ENCODE data around the gene CENPV. TPM values are rescaled to one million over a fixed set of nuclear protein-coding genes. Genes with fewer than 3 reads are reported as not detected.

Gene CENPV
- total and polyA plus RNA-seq, 2 of the 13 experiments (the other 11 are each of a cell fraction or from before 2014, with no cell fraction given): 193 to 292 TPM

- ChIA-PET POLR2A (interaction anchor here (1.1 to 5.1 kb wide), 8 partner anchors 9 to 53 kb away, joined by 5 to 23 read pairs (median 10); partner anchors contain the start of genes CENPV and UBB), CTCF (ENCODE audit: low intra/inter-chr PET ratio, low total read pairs) (no interaction called here)
Measured at GRCh38 chr17:16339402-16339801, 13.9 kb downstream of the CENPV start.

More at GRCh38 chr17:16339402-16339801, 13.9 kb downstream of the CENPV start:
- H3K4me1 ChIP-seq (ENCODE audit: insufficient read depth, low read length): no peaks in the 10 kb centered on the region
- no peak overlapping the region for H2AFZ ChIP-seq (ENCODE audit: low read length)
- H3K36me3 ChIP-seq (replicated peaks in 1 of 2; ENCODE audit: control insufficient read depth in 1 of 2, insufficient read depth in 2 of 2, low read length in 2 of 2): peaks cover 9 to 19% of the 10 kb centered on the region in 2 experiments; a peak in 3 of 5 replicates
- no peaks in the 10 kb centered on the region for H3K9me3 ChIP-seq (ENCODE audit: low read length)
- no peaks in the 10 kb centered on the region for H3K27me3 ChIP-seq (ENCODE audit: control insufficient read depth in 1 of 2, insufficient read depth in 2 of 2, low read length in 2 of 2)
- intact Hi-C loops (cut with micrococcal nuclease; ENCODE audit: unreplicated experiment): no loop called here
- no peak overlapping the region for H3K4me3 ChIP-seq (replicated peaks in 1 of 3; ENCODE audit: insufficient read depth in 1 of 3, low read depth in 2 of 3, low read length in 3 of 3)
- no peak for DNase-seq (ENCODE audit: low spot score)
- TF ChIP-seq ZNF609 (CRISPR knock-in tag; IDR thresholded peaks at IDR 0.05; ENCODE audit: borderline replicate concordance): no peak
- peak; percentile 81 for TF ChIP-seq ZNF121 (CRISPR knock-in tag; IDR thresholded peaks at IDR 0.05)
- no TSS peak for BruUV-seq (replicated peaks)
- H3K4me2 ChIP-seq (ENCODE audit: low read depth, low read length): no peak overlapping the region
- H4K20me1 ChIP-seq (ENCODE audit: insufficient read depth, low read length): no peaks in the 10 kb centered on the region
- 100% methylated on average over 1 of the region's 1 CpG for WGBS (ENCODE audit: low lambda C conversion rate)
- H3K9ac ChIP-seq (ENCODE audit: insufficient read depth, low read depth, low read length): no peak overlapping the region
- no peak for ATAC-seq
- in situ Hi-C loops (cut with HindIII; ENCODE audit: extremely low pct_ligation_motif_present, low pct_unique_long_range_greater_than_20kb): no loop called here
- H3K27ac ChIP-seq (ENCODE audit: extremely low read length, insufficient read depth, low read length): no peak overlapping the region
- no peak for FAIRE-seq
- no peaks in the 10 kb centered on the region for H3K79me2 ChIP-seq (ENCODE audit: insufficient read depth, low read length)

Data from HepG2 (cell line).